Esophagus squamous epithelium (tissue), 5 donors: Measurements from ENCODE around the gene MAP1B. TPM values are rescaled to one million over a fixed set of nuclear protein-coding genes. Genes with fewer than 3 reads are reported as not detected.
"Not testable (repeated sequence)": the region's sequence is repeated elsewhere in the genome, so short reads cannot be mapped to it uniquely, and the experiment has no call there.

Source experiments
- DNase-seq: peaks from one replicate; lab custom pipeline; 2025; lab: John Stamatoyannopoulos, UW
- H3K27ac ChIP-seq, 4 donors: fragments of 200-600 bp; sonication (generic); one replicate each; pipeline ENCODE4 v1.5.1; 2016 to 2019; ENCODE audit warnings: mild to moderate bottlenecking in 1 of 4
- H3K27me3 ChIP-seq, 4 donors: fragments of 200-600 bp; sonication (generic); 1 replicate in 3 of 4; 2 replicates in 1 of 4; pipeline versions ENCODE4 v1.5.1 to v1.6.0; 2017 to 2021; ENCODE audit warnings: antibody characterized with exemption in 1 of 4
- H3K36me3 ChIP-seq, 3 donors: fragments of 200-600 bp; sonication (generic); one replicate each; pipeline ENCODE4 v1.5.1; 2016 to 2019
- H3K4me1 ChIP-seq, 3 donors: fragments of 200-600 bp; sonication (generic); one replicate each; pipeline ENCODE4 v1.5.1; 2017 to 2019
- H3K4me3 ChIP-seq, 4 donors: fragments of 200-600 bp; sonication (generic); 1 replicate in 3 of 4; 2 replicates in 1 of 4; pipeline ENCODE4 v1.5.1; 2016 to 2019; ENCODE audit warnings: mild to moderate bottlenecking in 2 of 4, moderate library complexity in 1 of 4
- H3K9me3 ChIP-seq, 3 donors: fragments of 200-600 bp; sonication (generic); one replicate each; pipeline ENCODE4 v1.5.1; 2016 to 2019
- POLR2A ChIP-seq, 4 donors: fragments of 450-650 bp; IDR thresholded peaks; one replicate each; pipeline ENCODE4 v1.6.1; 2017; ENCODE audit warnings: antibody characterized with exemption in 4 of 4, mild to moderate bottlenecking in 4 of 4, moderate library complexity in 3 of 4
- WGBS, 2 donors: methylation state at CpG; one replicate each; pipeline ENCODE4 v1.1.5; 2018; 5-methylcytosine and 5-hydroxymethylcytosine counted together
- intact Hi-C: fragments of 100-400 bp; cut with DNase I; formaldehyde crosslinking; loops from one replicate; pipeline ENCODE4 v1.15.0; 2022
- total RNA-seq, 4 donors: library from RNA; depleted of rRNA; stranded (reverse); fragments of >200 nt; gene quantifications; one replicate each; pipeline ENCODE4 v1.1.0, GENCODE V29; 2016
- TF ChIP-seq, protein P1 (sequence below), 6 experiments: fragments of 450-650 bp in 4 of 6; fragments of 200-600 bp in 2 of 6; sonication (generic) in 2 of 6; IDR thresholded peaks; one replicate each; pipeline ENCODE4 v1.5.1; 2016 to 2019; ENCODE audit warnings: antibody characterized with exemption in 6 of 6, mild to moderate bottlenecking in 4 of 6, moderate library complexity in 4 of 6
- donor health status: DM: yes; HTN: yes; CAD: no.

MAP1B gene
- total RNA-seq, 4 donors from 2014 or later, result 8.2 to 180 (median 29.6) TPM

DNA sequence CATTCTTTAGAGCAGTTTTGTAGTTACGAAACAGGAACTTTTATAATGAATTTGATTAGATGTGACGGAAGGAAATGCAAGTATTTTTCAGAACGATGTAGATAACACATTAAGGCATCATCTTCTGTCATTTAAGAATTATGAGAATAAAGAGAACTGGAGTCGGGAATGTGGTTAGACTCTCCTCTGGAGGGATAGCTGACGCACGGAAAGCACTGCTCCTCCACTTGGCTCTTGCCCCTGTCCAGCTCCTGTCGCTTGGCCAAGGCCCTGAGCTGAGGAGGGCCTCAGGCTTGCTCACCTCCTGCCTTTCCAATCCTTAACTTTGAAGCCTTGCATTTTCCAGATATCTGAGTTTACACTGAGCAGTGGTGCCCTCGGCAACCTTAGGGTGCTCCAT is 60.5 kb downstream of the MAP1B start:
- H3K27ac ChIP-seq, result peak overlapping the region in 2 of 4 donors; percentile 14 to 66
- no peaks in the 10 kb centered on the region for H3K9me3 ChIP-seq
- DNase-seq, result no peak
- peaks cover 4 to 31% (median 23%) of the 10 kb centered on the region in 3 donors for H3K4me1 ChIP-seq
- 59 to 77% methylated on average over 8 of the region's 8 CpGs for WGBS, 2 donors
- no peaks in the 10 kb centered on the region for H3K36me3 ChIP-seq
- TF ChIP-seq, protein P1, sequence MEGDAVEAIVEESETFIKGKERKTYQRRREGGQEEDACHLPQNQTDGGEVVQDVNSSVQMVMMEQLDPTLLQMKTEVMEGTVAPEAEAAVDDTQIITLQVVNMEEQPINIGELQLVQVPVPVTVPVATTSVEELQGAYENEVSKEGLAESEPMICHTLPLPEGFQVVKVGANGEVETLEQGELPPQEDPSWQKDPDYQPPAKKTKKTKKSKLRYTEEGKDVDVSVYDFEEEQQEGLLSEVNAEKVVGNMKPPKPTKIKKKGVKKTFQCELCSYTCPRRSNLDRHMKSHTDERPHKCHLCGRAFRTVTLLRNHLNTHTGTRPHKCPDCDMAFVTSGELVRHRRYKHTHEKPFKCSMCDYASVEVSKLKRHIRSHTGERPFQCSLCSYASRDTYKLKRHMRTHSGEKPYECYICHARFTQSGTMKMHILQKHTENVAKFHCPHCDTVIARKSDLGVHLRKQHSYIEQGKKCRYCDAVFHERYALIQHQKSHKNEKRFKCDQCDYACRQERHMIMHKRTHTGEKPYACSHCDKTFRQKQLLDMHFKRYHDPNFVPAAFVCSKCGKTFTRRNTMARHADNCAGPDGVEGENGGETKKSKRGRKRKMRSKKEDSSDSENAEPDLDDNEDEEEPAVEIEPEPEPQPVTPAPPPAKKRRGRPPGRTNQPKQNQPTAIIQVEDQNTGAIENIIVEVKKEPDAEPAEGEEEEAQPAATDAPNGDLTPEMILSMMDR (IDR thresholded peaks at IDR 0.05), result no peak
- TF ChIP-seq POLR2A (IDR thresholded peaks at IDR 0.05), result no peak
- H3K27me3 ChIP-seq, result peaks cover 0 to 20% (median 0%) of the 10 kb centered on the region in 4 donors
- intact Hi-C loops, result no loop called here
- no peak overlapping the region for H3K4me3 ChIP-seq

DNA sequence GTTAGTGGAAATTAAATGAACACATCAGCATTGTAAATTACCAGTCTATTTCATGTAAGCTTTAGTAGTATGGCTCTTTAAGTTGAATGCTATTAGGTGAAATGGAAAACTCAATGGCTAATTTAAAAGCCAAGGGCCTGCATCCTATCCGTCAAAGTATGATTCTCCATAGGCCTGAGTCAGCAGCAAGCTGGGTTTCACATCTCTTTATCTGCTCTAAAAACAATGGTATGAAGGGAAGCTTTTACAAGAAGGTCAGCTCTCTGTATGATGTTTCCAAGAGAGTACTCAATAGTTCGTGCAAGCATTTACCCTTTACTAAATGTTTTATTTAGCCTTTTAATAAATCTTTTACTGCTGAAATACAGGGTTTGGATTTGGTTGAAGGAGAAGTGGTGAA is 62.8 kb downstream of the MAP1B start:
- no peak for TF ChIP-seq POLR2A (IDR thresholded peaks at IDR 0.05)
- TF ChIP-seq, protein P1 (IDR thresholded peaks at IDR 0.05), result no peak
- H3K4me3 ChIP-seq, result no peak overlapping the region
- peaks cover 0 to 21% (median 0%) of the 10 kb centered on the region in 4 donors for H3K27me3 ChIP-seq
- no peak overlapping the region for H3K27ac ChIP-seq
- intact Hi-C loops, result no loop called here
- DNase-seq, result no peak
- 92 to 93% methylated on average over 2 of the region's 2 CpGs for WGBS, 2 donors
- no peaks in the 10 kb centered on the region for H3K9me3 ChIP-seq
- no peaks in the 10 kb centered on the region for H3K36me3 ChIP-seq
- H3K4me1 ChIP-seq, result peaks cover 4 to 31% (median 21%) of the 10 kb centered on the region in 3 donors

DNA sequence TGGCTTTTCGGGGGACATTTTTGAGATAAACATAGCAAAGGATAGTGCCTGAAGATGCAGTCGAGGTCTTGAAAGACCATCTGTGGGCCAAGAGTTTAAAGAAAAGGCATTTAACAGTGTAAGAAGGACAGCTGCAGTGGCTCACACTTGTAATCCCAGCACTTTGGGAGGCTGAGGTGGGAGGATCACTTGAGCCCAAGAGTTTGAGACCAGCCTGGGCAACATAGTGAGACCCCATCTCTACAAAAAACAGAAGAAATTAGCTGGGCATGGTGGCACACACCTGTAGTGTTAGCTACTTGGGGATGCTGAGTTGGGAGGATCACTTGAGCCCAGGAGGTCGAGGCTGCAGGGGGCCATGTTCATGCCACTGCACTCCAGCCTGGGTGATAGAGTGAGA is 63.9 kb downstream of the MAP1B start:
- H3K27ac ChIP-seq, H3K36me3 ChIP-seq, H3K9me3 ChIP-seq, DNase-seq, intact Hi-C loops, H3K4me3 ChIP-seq: not testable (repeated sequence)
- H3K4me1 ChIP-seq, result peaks cover 2 to 21% (median 15%) of the 10 kb centered on the region in 3 donors
- 79 to 80% methylated on average over 3 of the region's 3 CpGs for WGBS, 2 donors
- H3K27me3 ChIP-seq, result peaks cover 0 to 22% (median 0%) of the 10 kb centered on the region in 4 donors

DNA sequence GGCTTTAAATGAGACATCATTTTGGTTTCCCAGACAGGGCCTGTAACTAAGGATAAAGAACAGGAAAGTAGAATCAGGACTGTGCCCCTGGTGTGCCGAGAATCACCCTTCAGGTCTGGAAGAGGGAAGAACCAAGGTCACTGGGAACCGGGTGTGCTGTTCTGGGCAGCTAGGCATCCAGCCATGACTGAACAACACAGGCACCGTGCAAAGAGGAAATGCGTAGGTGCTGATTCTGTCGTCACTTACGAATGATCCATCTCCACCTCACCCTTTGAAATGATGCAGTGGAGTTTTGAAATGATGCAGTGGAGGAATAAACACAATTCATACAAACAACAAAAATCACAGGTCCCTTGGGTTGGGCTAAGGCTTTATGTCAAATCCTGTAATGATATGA is 64.4 kb downstream of the MAP1B start:
- Histone ChIP-seq H3K27me3 (peaks cover 0 to 22% (median 0%) of the 10 kb centered on the region in 4 donors), H3K36me3 (no peaks in the 10 kb centered on the region), H3K27ac (no peak overlapping the region), H3K4me1 (peaks cover 0 to 17% (median 12%) of the 10 kb centered on the region in 3 donors), H3K9me3 (no peaks in the 10 kb centered on the region), H3K4me3 (no peak overlapping the region)
- no peak for DNase-seq
- 81 to 83% methylated on average over 6 of the region's 6 CpGs for WGBS, 2 donors
- intact Hi-C loops, result no loop called here
- TF ChIP-seq, protein P1 (IDR thresholded peaks at IDR 0.05), result no peak
- TF ChIP-seq POLR2A (IDR thresholded peaks at IDR 0.05), result no peak

DNA sequence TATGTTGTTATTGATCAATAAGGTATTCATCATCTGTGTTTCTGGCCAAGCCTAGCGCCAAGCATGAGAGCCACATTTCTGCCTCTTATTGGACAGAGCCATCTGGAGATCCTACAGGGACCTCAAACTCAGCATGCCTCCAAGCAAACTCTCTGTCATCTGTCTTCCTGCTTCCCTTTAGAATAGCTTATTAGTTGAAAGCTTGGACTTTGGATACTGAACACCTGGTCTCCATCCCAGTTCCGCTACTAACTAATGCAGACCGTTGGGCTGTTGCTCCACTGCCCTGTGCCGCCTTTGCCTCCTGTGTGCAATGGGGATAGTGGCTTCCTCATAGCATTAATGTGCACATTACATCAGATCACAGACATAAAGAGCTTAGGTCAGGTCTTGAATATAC is 65.5 kb downstream of the MAP1B start:
- no peak for DNase-seq
- intact Hi-C loops, result no loop called here
- Histone ChIP-seq H3K4me1 (peaks cover 0 to 5% (median 4%) of the 10 kb centered on the region in 3 donors), H3K4me3 (no peak overlapping the region), H3K27me3 (peaks cover 0 to 29% (median 0%) of the 10 kb centered on the region in 4 donors), H3K36me3 (no peaks in the 10 kb centered on the region), H3K27ac (no peak overlapping the region), H3K9me3 (no peaks in the 10 kb centered on the region)
- 84 to 95% methylated on average over 4 of the region's 4 CpGs for WGBS, 2 donors
- TF ChIP-seq POLR2A (IDR thresholded peaks at IDR 0.05), result no peak
- TF ChIP-seq, protein P1 (IDR thresholded peaks at IDR 0.05), result no peak

DNA sequence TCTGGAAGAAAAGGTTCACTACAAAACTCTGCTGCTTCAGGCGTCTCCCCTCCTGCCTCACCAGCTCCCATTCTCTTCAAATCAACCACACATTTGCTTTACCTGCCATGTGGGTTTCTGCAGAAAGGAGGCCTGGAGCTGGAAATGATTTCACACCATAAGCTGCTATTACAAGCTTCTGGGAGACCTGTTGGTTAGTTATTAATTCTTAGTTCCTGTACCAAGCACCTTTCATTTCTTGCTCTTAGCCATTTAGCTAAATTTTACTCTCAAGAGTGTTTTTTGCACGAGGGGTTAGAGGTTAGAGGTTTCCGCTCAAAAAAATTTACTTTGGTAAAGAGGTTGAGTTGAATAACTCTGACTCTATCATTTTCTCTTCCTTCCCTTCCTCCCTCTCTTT is 70.3 kb downstream of the MAP1B start:
- Histone ChIP-seq H3K36me3 (no peaks in the 10 kb centered on the region), H3K9me3 (no peaks in the 10 kb centered on the region), H3K27ac (no peak overlapping the region), H3K4me1 (peaks cover 9 to 17% (median 13%) of the 10 kb centered on the region in 3 donors), H3K27me3 (peaks cover 0 to 36% (median 0%) of the 10 kb centered on the region in 4 donors), H3K4me3 (no peak overlapping the region)
- WGBS, 2 donors, result 84 to 88% methylated on average over 3 of the region's 3 CpGs
- intact Hi-C loops, result no loop called here
- no peak for TF ChIP-seq POLR2A (IDR thresholded peaks at IDR 0.05)
- TF ChIP-seq, protein P1 (IDR thresholded peaks at IDR 0.05), result no peak
- DNase-seq, result no peak
